ENCODE measurements around the gene PPP1R2C. TPM values are rescaled to one million over a fixed set of nuclear protein-coding genes. Genes with fewer than 3 reads are reported as not detected.

PPP1R2C gene
- total and polyA plus RNA-seq, 2 of the 8 experiments (the other 6 are each of a cell fraction or from before 2014, with no cell fraction given) = not detected

DNA sequence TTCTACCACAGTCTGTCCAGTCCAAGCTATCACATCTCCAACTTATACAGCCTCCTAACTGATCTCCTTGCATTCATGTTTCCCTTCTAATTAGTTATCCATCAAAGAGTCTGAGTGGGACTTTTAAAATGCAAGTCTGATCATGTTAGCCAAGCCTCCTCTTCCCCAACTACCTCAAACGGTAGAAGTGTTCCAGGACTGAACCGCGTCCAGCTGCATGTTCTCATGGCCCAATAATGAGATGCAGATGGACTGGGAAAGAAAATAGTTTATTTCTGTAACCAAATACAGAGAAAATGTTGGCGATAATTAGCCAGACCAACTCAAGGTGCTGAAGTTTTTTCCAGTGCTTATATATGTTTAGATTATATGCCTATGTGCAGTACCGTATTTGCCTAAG, 46.6 kb upstream of the PPP1R2C start:
- WGBS, 2 experiments (ENCODE audit: extremely low coverage in 1 of 2, insufficient coverage in 1 of 2, insufficient read length in 1 of 2, insufficient replicate concordance in 2 of 2, low coverage in 1 of 2, low lambda C conversion rate in 2 of 2, missing lambda C conversion rate in 1 of 2) = 93% methylated on average over 5 of the region's 5 CpGs; no CpG with 5 or more reads in 1 of the 2 experiments
- H3K4me3 ChIP-seq (ENCODE audit: extremely low read depth in 1 of 4, insufficient read depth in 2 of 4, low read depth in 3 of 4, low read length in 4 of 4) = no peak overlapping the region
- H3K36me3 ChIP-seq (ENCODE audit: control insufficient read depth in 2 of 4, insufficient read depth in 4 of 4, low read length in 3 of 4) = peaks cover 0 to 2% (median 0%) of the 10 kb centered on the region in 4 experiments; a peak in 2 of 8 replicates
- H2AFZ ChIP-seq (ENCODE audit: low read length) = no peak overlapping the region
- no peak overlapping the region for H3K18ac ChIP-seq (ENCODE audit: extremely low read depth, low read length)
- H3K4me2 ChIP-seq (ENCODE audit: insufficient read depth in 1 of 2, low read depth in 2 of 2, low read length in 2 of 2) = no peak overlapping the region
- no peaks in the 10 kb centered on the region for H3K4me1 ChIP-seq (replicated peaks in 1 of 4; ENCODE audit: control insufficient read depth in 3 of 4, insufficient read depth in 4 of 4, low read length in 3 of 4)
- H3K4ac ChIP-seq (replicated peaks; ENCODE audit: insufficient read length, low read depth, low read length) = no peak overlapping the region
- H3K79me1 ChIP-seq (ENCODE audit: low read depth, low read length) = no peaks in the 10 kb centered on the region
- no peak overlapping the region for H3K27ac ChIP-seq (ENCODE audit: low read depth, low read length)
- H3K79me2 ChIP-seq (ENCODE audit: control insufficient read depth in 1 of 2, insufficient read depth in 2 of 2, low read length in 2 of 2) = no peaks in the 10 kb centered on the region
- H3K9ac ChIP-seq (replicated peaks in 1 of 4; ENCODE audit: extremely low read depth in 1 of 4, low read depth in 3 of 4, low read length in 3 of 4) = no peak overlapping the region
- DNase-seq (ENCODE audit: low read depth in 1 of 2, low spot score in 2 of 2) (no peak), FAIRE-seq (no peak)
- H3K56ac ChIP-seq (replicated peaks; ENCODE audit: insufficient read length, low read depth, low read length) = no peak overlapping the region
- H2BK5ac ChIP-seq (ENCODE audit: low read depth, low read length) = no peak overlapping the region
- H4K91ac ChIP-seq (replicated peaks; ENCODE audit: insufficient read length, low read length) = no peak overlapping the region
- 0 out of 4 replicates have a peak, but pooled peaks cover 0 to 3% of the 10 kb centered on the region in 2 experiments for H3K9me3 ChIP-seq (ENCODE audit: insufficient read depth in 2 of 2, low read depth in 1 of 2, low read length in 1 of 2)
- no peak overlapping the region for H2BK15ac ChIP-seq (ENCODE audit: low read length)
- H2AK5ac ChIP-seq (ENCODE audit: low read depth, low read length) = no peak overlapping the region
- H3K23ac ChIP-seq (ENCODE audit: insufficient read length) = no peak overlapping the region
- no peaks in the 10 kb centered on the region for H3K27me3 ChIP-seq (replicated peaks in 1 of 4; ENCODE audit: control insufficient read depth in 3 of 4, extremely low read depth in 1 of 4, insufficient read depth in 3 of 4, low read length in 3 of 4)
- no peaks in the 10 kb centered on the region for H3K23me2 ChIP-seq (ENCODE audit: low read depth, low read length)
- no peak overlapping the region for H2BK120ac ChIP-seq (replicated peaks; ENCODE audit: low read depth, low read length)
- H4K20me1 ChIP-seq (replicated peaks in 1 of 2; ENCODE audit: control insufficient read depth in 1 of 2, insufficient read depth in 2 of 2, low read length in 2 of 2) = no peaks in the 10 kb centered on the region
- H4K5ac ChIP-seq (ENCODE audit: insufficient read length, low read depth, low read length) = no peak overlapping the region
- CTCF ChIA-PET (ENCODE audit: partially characterized antibody) = no interaction called here
- H2BK20ac ChIP-seq (ENCODE audit: low read length) = no peak overlapping the region
- no peak overlapping the region for H3K14ac ChIP-seq (ENCODE audit: insufficient read length)
- H2BK12ac ChIP-seq (ENCODE audit: low read depth, low read length) = no peak overlapping the region
- no peak overlapping the region for H4K8ac ChIP-seq (ENCODE audit: extremely low read depth, insufficient read depth, low read length)
- POLR2A ChIA-PET (ENCODE audit: partially characterized antibody) = no interaction called here
- TF ChIP-seq, protein P1, sequence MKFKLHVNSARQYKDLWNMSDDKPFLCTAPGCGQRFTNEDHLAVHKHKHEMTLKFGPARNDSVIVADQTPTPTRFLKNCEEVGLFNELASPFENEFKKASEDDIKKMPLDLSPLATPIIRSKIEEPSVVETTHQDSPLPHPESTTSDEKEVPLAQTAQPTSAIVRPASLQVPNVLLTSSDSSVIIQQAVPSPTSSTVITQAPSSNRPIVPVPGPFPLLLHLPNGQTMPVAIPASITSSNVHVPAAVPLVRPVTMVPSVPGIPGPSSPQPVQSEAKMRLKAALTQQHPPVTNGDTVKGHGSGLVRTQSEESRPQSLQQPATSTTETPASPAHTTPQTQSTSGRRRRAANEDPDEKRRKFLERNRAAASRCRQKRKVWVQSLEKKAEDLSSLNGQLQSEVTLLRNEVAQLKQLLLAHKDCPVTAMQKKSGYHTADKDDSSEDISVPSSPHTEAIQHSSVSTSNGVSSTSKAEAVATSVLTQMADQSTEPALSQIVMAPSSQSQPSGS (IDR thresholded peaks at IDR 0.05; ENCODE audit: low read length) = no peak
- no peak for TF ChIP-seq SIRT6 (IDR thresholded peaks at IDR 0.05; ENCODE audit: low read length)
- no peak for TF ChIP-seq JUND (IDR thresholded peaks at IDR 0.05; ENCODE audit: low read length)
- no peak for TF ChIP-seq CEBPB (IDR thresholded peaks at IDR 0.05; ENCODE audit: low read depth, low read length)
- no peak for TF ChIP-seq ASH2L (IDR thresholded peaks at IDR 0.05; ENCODE audit: low read length)
- TF ChIP-seq TEAD4 (IDR thresholded peaks at IDR 0.05; ENCODE audit: low read depth, low read length) = no peak
- TF ChIP-seq SUZ12 (IDR thresholded peaks at IDR 0.05; ENCODE audit: low read length) = no peak
- TF ChIP-seq EZH2 (IDR thresholded peaks at IDR 0.05; ENCODE audit: low read depth, low read length, severe bottlenecking) = no peak
- no peak for TF ChIP-seq SP4 (IDR thresholded peaks at IDR 0.05; ENCODE audit: low read length)
- TF ChIP-seq KDM1A (IDR thresholded peaks at IDR 0.05; ENCODE audit: borderline replicate concordance, low read length) = no peak
- TF ChIP-seq YY1 (IDR thresholded peaks at IDR 0.05; ENCODE audit: low read depth, low read length) = no peak
- no peak for TF ChIP-seq NANOG (IDR thresholded peaks at IDR 0.05; ENCODE audit: insufficient read depth, low read depth, low read length, poor library complexity, severe bottlenecking)
- TF ChIP-seq HDAC2 (IDR thresholded peaks at IDR 0.05; ENCODE audit: borderline replicate concordance in 1 of 2, low read depth in 2 of 2, low read length in 2 of 2) = no peak
- no peak for TF ChIP-seq CHD1 (IDR thresholded peaks at IDR 0.05; ENCODE audit: low read depth, low read length)
